Lower leg skin (tissue), 3 donors: ENCODE measurements around the gene GPR17.

ENCODE experiments used
- CTCF ChIP-seq, 3 donors: fragments of 450-650 bp; IDR thresholded peaks; one replicate each; pipeline ENCODE4 v1.5.1; 2016; ENCODE audit warnings: antibody characterized with exemption in 3 of 3, mild to moderate bottlenecking in 3 of 3, moderate library complexity in 2 of 3
- POLR2A ChIP-seq, 2 donors: fragments of 450-650 bp; IDR thresholded peaks; one replicate each; pipeline ENCODE4 v1.6.1; 2016 to 2017; ENCODE audit warnings: antibody characterized with exemption in 2 of 2, mild to moderate bottlenecking in 1 of 2, moderate library complexity in 1 of 2

DNA sequence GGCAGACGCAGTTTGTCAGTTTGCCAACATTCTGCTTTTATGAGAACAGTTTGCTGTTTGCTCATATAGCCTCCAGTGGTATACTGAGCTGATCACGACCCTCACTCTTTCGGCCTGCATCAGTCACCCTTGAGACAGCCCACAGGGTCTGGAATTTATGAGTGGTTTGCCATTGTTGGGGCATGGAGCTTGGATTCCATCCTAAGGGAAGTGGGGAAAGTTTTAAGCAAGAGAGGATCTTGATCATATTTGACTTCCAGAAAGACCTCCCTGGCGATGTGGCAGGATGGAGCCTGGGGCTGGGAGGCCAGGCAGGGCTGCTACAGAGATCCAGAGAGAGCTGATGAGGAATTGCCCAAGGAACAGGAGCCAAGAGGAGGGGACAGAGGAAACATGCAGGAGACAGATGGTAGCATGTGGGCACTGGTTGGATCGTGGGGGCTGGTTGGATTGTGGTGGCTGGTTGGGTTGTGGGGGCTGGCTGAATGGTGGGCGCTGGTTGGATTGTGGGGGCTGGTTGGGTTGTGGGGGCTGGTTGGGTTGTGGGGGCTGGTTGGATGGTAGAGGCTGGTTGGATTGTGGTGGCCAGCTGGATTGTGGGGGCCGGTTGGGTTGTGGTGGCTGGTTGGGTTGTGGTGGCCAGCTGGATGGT is 27.3 kb upstream of the GPR17 start:
- no peak for TF ChIP-seq CTCF (IDR thresholded peaks at IDR 0.05)
- TF ChIP-seq POLR2A (IDR thresholded peaks at IDR 0.05): no peak
